ENCODE measurements around the gene CYREN.

Gene CYREN

GRCh38 chr7:135195968-135196629, 25.6 kb upstream of the CYREN start:
- peak; percentile 3 for DNase-seq

DNA sequence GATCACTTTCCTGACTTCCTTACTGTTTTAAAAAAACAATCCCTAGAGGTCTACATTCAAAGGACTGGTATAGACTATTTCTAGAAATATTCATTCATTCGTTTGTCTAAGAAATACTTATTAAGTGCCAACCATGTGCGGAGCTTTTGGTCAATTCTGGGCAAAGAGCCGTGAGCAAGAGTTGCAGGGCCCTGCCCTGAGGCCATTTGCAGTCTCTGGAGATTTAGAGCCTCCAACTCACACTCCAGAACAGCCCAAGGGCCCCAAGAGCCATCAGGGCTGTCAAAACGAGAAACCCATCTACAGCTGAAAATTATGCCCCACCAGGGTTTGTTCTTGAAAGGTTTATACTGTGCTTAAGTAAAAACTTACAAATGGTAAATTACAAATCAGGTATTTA, 24.6 kb upstream of the CYREN start:
- DNase-seq = no peak

DNA sequence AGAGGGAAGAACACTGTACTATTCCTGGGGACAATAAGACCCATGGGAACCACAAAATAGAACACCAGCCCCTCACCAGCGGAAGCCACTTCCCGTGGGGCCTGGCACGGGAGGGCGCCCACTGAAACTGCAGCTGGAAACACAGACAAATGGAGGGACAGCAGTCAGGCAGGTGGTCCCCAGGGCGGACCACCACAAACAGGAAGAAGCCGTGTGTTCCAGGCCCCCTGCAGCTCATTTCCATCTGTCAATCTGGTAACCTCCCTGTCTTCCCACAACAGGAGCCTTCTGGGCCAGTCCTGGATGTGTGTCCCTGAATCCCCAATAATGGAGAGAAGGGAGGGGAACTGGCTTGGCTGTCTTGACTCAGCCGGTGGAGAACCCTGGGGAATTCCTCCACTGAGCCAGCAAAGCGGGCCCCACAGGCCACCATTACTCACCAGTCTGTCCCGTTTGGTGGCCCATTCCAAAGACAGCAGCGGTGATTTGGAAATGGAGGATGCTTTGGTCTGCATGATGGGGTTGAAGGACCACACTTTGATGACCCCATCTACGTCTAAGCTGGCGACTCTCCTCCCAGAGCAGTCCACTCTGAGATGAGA, 24.1 kb upstream of the CYREN start:
- DNase-seq = peak; percentile 1

- no peak for DNase-seq
These were observed 23.1 kb upstream of the CYREN start for GRCh38 chr7:135193615-135194081.

DNA sequence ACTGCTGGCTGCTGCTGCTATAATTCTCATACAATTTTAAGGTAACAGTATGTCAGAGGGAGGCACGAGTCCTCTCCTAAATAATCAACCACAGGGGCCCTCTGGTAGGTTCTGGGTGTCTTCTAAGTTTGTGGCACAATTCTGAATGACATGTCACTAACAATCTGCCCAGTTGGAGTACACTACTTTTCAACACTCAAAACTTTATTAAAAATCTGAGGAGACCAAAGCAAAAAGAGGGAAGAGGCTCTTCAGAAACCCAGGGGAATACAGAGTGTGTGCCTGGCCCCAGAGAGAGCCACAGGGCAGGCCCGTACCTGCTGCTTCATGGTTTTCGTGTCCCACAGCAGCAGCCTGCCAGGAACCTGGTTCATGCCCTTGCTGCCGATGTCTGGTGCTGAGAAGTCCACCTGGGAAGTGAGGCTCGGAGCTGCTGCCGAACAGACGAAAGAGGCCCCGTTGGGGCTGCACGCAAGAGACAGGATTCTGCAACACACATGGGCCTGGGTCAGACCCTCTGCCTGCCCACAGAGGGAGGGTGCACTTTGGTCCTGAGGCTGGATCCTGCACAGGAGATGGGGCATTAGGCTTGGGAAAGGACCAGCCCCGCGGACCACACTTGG, 22.5 kb upstream of the CYREN start:
- DNase-seq = no peak

DNA sequence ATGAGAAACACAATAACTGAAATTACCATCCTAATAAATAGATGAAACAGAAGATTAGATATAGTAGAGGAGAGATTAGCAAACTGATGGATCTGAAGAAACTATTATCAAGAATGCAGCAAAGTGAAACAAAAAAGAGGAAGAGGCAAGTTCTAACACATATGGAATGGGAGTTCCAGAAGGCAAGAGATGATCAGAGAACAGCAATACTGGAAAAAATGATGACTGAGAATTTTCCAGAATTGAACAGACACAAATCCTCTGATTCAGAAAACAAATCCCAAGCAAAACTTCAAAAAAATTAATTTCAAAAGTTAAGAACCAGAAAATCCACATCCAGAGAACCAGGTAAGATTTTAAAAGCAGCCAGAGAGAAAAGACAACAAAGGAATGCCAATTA, 20.2 kb upstream of the CYREN start:
- no peak for DNase-seq

DNA sequence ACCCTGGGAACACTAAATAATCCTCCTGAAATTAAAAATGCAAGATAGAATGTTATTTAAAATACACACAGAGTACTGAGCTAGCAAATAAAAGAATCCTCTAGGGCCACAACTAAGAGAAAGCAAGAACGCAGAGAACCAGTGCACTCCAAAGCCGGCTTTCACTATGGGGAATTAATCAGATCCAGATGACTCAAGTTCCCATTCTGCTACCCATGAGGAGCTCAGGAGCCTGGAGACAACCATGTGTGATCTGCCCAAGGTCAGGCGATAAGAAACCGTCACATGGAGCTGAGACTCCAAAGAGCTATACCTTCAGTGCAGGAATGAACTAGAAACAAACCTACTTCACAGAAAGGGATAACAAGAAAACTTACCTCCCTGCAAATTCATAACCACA, 19.5 kb upstream of the CYREN start:
- no peak for DNase-seq

DNA sequence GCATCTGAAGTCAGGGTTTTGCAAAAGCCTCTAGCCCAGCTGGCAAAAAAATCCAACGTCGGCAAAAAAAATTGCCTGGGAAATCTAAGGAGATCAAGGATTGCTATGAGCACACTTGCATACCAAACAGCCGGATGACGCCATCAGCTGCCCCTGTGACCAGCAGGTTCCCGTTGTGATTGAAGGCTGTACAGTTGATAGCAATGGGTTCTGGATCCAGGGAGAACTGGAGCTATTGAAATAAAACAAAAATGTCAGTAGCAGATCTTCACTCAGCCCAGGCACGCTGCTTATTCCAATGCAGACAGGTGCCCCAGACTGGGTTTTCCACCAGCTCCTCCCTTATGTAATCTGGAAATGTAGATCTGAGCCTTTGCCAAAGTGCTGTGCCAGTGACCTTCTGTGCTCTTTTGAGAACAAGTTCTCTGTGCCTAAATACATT, 18.7 kb upstream of the CYREN start:
- no peak for DNase-seq

DNA sequence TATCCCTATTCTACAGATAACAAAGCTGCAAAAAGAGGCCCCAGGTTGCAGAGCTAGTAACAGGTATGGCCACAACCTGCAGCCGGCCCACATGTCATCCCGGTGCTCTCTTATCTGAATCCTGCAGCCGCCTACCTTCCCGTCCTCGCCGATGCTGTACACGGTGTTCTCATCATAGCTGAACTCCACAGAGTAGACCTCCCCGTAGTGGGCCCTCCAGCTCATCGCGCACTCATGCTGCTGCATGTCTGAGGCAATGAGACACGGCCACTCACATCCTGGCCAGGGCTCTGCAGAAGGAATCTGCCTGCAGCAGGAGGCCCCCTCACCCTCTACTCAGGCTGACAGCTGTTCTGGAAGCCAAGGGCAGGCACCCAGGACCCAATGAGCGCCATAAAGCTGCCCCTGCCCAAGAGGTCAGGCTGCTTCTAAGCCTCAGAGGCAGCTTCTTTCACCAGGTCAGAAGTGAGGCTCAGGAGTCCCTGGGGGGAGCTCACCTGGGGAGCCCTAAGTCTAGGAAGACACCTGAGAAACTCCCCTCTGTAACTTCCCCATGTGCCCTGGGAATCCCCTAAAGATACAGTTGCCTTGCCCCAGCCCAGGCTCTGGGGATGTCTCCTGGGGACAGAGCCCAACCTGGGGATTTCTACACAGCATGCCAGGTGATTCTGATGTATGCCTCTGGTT, 17.9 kb upstream of the CYREN start:
- DNase-seq = no peak

DNA sequence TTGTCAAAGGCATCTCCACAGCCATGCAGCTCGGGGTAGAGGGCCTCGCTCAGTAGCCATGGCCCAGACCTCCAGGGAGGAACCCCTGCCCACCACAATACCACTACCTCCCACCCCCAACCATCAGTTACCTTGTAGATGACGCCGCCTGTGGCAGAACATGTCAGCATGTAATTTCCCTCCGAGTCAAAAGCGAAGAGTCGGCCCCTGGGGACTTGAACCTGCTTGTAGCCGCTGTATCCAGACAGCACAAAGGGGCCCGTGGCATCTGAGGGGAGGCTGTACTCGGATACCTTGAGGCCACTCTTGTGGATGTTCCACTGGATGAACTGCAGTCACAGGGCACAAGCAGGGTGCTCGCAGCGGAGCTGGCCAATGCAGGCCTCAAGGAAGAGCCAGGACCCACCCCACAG, 16.3 kb upstream of the CYREN start:
- DNase-seq = peak; percentile 58

- DNase-seq = no peak
These were observed 15.7 kb upstream of the CYREN start for GRCh38 chr7:135186261-135186540.

DNA sequence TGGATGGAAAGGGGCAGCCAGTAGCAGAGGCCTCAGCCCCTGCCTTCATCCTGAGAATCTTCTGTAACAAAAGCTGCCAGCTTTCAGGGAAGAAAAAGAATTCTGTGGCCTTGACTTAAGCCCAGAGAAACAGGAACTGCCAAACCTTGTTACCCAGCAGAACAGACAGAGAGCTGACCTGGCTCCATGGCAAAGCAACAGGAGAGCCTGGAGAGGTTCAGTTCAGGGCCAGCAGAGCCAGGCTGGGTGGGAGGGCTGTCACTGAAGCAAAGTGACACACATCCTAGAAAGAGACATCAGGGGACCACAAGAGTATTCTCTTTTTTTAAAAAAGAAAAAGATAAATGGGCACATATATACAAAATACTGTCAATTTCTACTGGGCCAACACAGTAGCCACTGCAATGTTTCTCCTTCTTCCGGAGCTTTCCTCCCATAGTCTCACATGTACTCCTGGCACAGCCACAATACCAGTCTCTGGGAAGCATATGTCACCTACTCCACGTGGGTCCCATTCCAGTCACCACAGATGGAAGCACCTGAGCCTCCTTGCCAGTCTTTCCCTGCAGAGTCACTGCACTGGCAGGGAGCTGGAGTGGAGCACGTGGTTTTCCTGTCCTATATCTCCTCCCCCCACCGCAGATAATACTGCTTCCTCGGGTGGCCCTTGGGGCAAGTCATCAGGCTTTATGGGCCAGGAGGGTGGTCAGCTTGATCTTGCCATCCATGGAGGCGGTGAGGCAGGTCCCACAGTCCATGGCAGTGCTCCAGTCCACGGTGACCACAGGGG, 15.2 kb upstream of the CYREN start:
- DNase-seq = no peak

- DNase-seq = no peak
These were observed 13.8 kb upstream of the CYREN start for GRCh38 chr7:135184254-135184841.

DNA sequence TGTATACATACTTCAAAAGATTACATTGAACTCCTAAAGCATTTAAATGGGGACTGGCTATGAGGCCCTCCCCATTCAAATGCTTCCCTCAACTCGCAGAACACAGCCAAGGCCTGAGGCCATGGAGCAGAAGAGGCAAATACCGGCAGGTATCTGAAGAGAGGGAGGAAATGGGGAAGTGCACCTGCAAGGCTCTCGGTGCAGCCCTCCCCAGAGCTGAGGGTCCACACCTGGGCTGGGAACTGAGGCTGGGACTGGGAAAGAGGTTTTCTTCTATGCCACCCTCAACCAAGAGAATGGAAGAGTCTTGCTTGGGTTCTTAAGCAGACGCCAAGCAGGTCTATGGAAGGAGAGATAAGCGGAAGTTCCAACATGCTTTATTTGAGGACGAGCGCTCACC, 13.0 kb upstream of the CYREN start:
- DNase-seq = no peak

DNA sequence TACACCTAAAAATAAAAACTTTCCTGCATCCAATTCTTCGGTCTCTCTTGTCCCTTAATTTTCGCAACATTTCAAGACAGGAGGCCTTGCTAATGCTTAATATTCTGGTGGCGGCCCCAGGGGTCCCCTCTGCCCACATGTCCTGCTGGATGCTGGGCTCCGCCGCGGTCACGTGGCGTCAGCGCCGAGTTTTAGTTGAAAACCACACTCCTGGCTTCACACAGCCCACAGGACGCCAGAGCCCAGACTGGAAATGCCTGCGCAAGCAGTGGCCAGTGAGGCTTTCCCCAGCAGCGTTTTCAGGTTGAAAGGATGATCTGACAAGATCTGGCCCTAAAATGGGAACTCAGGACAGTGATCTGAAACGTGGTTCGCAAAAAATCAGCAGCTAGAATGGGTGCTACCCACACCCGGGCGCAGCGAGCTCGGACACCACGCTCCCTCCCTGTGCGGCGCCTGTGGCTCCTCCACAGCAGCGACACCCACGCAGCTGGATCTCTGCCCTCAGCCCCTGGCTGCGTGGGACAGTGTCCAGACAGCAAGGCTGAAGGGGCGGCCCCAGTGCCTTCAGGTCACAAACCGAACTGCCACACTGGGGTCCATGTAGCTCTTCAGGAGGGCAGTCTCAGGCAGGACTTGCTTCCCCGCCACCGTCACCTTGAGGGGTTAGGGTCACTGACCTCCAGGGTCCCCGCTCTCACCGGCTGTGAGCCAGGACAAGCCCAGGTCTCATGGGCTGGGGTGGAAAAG, 11.6 kb upstream of the CYREN start:
- no peak for DNase-seq

GRCh38 chr7:135181261-135181928, 10.9 kb upstream of the CYREN start:
- DNase-seq = no peak

DNA sequence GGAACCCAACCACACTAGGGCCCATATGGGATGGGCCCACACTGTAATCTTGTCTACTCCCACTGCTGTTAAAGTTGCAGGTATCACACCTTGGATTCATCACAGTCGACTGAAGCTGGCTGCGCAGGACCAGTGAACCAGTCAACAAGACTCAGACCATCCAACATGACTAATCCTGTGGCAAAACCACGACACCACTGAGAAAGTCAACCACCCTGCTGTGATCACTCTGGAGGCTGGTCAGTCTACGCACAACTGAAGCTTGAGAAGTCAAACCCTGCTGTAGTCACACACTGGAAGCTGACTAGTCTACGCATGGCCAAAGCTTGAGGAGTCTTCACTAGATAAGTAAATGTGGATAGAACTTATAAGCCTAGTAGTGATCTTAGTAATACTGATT, 9.6 kb upstream of the CYREN start:
- no peak for DNase-seq

GRCh38 chr7:135179321-135179925, 8.9 kb upstream of the CYREN start:
- DNase-seq = no peak

GRCh38 chr7:135178364-135178763, 7.9 kb upstream of the CYREN start:
- DNase-seq = peak; percentile 11

GRCh38 chr7:135177028-135177696, 6.7 kb upstream of the CYREN start:
- DNase-seq = peak; percentile 5
